Activated naive CD4-positive, alpha-beta T cell treated with Interleukin-2 at 50 U/mL for 16 hours (primary cell): ENCODE results near the gene TBL1X.
"Not testable (repeated sequence)": the region's sequence is repeated elsewhere in the genome, so short reads cannot be mapped to it uniquely, and the experiment has no call there.

Experiments
- DNase-seq: peaks from one replicate; pipeline ENCODE4 v3.0.0-alpha.2; 2020

The TBL1X gene

GRCh38 chrX:9500584-9500983 is 35.7 kb downstream of the TBL1X start:
- no peak for DNase-seq

DNA sequence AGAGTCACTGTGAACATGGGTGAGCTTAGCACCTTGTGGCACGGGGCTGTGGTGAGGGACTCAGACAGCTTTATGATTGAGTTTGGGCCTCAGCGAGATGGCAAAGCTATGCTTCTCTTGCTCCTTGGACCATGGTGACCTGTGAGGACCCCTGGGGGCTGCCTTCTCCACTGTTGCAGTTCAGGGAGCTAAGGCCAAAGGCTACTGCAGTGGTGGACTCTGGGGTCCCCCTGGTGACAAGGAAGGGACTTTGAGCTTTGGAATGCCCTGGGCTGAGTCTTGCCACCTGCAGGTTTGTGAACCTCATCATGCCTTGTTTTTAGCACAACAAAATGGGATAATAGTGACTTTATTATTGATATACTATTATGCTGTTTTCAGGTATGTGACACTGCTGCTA is 36.5 kb downstream of the TBL1X start:
- no peak for DNase-seq

DNA sequence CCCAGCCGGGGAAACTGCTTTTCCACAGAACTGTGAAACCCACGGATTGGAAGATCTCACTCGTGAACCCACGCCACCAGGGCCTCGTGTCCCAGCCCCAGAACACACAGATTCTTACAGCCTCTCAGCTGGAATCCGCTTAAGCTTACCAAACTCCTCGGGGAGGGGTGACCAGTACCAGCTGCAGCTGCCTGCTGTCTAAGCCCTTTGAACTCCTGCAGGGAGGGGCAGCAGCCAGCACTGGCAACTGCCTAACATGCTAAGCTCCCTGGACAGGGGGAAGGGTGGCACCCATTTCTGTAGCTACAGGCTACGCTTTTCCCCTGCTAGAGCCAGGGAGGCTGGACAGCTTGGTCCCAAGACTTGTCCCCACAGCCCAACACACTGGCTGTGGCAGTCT is 38.4 kb downstream of the TBL1X start:
- DNase-seq = no peak

DNA sequence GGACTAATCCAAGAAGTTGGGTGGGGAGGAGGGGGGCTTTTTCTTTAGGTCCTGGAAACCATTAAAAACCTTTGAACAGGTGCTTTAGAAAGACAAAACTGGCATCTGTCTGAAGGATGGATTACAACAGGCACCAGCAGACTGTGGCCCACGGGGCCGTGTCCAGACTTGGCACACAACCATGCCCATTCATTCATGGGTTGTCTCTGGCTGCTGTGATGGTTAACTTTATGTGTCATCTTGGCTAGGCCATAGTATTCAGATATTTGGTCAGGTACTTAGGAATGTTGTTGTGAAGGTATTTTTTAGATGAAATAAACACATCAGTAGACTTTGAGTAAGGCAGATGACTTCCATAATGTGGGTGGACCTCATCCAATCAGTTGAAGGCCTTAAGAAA is 45.5 kb downstream of the TBL1X start:
- no peak for DNase-seq

- DNase-seq = no peak
Measured at GRCh38 chrX:9510980-9511379, 46.1 kb downstream of the TBL1X start.

- DNase-seq = no peak
Measured at GRCh38 chrX:9515489-9515888, 50.6 kb downstream of the TBL1X start.

DNA sequence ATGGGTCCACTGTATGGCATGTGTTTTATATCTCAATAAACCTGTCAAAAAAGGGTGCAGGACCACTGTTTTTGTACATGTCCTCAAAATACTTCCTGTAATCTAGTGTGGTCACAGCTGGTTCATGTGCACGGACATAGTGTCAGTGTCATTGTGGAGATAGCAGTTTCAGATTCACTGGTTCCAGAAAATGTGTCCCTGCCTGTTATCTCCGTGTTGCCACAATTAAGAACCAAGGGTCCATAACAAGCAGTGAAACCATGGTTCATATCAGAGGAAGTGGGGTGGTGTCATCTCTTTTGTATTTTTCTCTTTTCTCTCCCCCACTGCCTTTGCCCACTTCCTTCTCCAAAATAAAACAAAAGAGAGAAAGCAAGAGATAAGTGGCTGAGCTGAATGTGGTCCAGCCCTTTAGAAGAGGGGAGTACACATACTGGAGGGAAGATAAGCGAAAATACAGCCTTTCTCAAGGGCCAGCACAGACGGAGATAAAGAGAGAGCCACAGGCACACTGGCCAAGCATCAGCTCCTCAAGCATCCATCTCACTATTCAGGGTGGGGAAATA is 51.2 kb downstream of the TBL1X start:
- DNase-seq = no peak

- no peak for DNase-seq
Measured at GRCh38 chrX:9516635-9517034, 51.8 kb downstream of the TBL1X start.

GRCh38 chrX:9518051-9518450 is 53.2 kb downstream of the TBL1X start:
- no peak for DNase-seq

DNA sequence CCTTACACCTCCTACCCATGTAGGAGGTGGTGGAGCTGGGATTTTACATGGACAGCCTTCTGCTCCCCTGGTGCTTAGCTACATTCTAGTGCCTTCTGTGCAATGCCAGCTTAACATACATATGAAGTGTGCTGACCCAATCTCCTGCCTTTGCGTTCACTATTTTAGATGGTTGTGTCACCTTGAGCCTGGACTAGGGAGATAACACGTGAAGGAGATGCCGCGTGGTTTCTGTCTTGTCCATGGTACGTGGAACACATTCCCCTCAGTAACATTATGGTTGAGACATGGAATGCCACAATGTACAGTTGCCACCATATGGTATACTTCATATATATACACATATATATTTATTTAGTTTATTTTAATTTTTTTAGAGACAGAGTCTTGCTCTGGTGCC is 54.0 kb downstream of the TBL1X start:
- DNase-seq = no peak

DNA sequence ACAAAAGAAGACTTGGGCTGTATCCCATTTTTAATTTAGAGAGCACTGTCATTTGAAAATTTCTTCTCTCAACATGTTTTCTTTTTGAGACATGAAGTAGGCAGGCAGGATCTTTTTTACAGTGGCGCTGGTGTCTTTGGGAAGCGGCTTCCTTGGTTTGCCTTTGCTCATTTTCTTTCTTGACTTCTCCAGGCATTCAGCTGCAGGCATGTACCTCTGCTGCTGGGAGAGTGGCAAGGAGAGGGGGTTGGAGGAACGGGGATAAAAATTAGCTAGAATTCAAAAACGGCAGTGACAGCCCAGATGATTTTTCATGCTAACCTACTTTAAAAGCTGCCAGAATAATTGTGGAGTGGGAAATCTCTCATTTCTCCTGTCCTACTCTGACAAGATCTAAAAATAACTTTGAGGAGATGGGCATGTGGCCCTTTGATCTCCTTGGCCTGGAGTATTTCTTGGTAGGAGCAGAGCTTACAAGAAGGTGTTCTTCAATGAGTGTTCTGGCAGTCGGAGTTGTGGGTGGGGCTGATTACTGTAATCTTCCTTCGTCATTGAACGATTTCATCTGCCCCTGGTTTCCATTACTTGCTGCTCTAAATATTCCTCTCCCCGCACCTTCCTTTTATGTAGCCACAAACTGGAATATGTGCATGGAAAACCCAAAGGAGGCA is 54.8 kb downstream of the TBL1X start:
- DNase-seq = no peak

DNA sequence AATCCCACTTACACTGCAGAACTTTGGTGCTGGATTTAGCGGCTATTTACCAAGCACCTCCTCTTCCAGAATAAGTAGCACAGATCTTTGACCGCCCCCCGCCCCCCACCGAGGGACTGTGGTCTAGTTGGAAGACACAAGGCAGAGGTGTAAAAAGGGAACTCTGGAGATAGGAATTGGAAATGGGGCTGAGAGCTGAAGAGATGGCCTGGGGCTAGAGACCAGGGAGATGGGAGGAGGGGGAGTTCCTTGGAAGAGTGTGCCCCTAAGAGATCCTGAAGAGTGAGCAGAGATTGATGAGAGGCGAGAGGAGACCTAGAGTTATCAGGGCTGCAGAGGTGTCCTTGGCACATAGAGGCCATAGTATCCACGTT is 55.3 kb downstream of the TBL1X start:
- no peak for DNase-seq

DNA sequence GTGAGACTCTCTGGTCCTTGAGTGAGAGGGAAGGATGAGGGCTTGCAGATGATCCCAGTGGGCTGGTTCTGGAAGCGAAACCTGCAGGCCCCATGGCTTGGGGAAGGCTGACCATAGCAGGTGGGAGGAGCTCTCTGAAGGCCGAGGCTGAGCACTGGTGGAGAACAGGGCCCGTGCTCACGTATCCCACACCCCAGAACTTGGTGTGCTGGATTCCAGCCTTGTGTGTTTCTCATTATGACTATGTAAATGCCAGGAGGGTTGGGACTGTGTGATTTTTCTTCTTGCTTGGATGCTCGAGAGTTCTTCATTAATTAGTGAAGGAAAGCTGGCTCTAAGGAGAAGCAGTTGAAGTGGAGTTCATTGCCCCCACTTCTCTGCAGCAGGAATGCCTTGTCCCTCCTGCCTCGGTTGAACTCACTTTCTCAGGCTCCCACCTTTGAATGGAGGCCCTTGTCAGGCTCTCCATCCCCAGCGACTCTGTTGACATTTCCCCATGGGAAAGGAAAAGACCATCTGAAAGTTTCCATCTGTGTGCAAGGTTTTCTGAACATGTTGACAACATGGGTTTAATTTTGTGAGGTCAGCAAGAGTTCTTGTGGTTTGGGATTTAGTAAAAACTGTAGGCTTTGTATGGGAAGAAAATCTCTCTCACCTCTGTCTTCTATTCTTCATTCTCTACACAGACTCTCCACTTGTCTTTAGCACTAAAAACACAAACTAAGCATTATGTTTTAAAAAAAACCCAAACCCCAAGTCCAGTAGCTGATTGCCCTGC is 57.7 kb downstream of the TBL1X start:
- DNase-seq = no peak

DNA sequence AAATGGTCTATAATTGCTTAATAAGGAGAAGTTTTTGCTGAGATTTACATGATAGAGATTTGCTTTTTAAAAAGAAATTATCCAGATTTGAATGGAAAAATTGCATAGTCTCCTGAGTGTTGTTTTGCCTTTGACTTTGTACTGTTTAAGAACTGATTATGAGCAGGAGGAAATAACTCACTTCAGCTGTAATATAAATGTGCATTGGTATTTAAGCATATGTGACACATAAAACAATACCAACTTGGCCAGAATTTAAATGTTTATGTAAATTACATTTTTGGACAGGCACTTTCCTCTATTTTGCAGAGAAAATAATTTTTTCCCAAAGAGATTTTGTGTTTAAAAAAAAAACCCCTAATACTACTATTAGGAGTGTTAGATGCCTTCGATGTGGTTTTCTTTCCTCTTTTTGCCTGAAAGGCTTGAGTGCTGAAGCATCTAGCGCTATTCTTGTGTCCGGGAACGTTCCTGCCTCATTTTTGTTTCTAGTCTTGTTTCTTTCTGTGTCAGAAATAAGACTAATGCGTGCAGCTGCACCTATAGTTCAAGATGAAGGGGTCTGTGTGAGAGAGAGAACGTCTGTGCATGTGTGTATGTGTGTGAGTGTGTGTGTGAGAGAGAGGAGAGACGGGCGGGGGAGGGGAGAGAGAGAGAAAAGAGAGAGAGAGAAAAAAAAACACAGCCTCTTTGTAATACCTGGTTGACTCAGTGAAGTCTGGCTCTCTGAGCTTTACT is 60.8 kb downstream of the TBL1X start:
- no peak for DNase-seq

GRCh38 chrX:9526965-9527364 is 62.1 kb downstream of the TBL1X start:
- DNase-seq = no peak

DNA sequence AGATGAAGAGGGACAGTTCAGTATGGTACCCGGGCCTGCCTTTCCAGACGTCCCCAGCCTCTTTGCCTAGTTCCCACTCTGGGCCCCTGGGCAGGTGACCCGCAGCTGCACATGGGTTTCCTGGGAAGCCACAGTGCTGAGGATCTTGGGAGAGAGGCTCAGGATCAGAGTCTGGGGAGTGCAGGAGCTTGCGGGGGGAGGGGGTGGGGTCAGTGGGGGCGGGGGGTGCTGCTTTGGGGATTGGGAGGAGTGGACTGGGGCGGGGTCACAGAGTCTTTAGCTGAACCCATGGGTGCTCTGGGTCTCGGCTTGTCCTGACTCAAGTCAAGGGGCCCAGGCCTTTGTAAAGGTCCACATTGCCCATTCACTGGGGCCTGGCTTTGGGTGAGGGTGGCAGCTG is 63.6 kb downstream of the TBL1X start:
- DNase-seq = no peak

DNA sequence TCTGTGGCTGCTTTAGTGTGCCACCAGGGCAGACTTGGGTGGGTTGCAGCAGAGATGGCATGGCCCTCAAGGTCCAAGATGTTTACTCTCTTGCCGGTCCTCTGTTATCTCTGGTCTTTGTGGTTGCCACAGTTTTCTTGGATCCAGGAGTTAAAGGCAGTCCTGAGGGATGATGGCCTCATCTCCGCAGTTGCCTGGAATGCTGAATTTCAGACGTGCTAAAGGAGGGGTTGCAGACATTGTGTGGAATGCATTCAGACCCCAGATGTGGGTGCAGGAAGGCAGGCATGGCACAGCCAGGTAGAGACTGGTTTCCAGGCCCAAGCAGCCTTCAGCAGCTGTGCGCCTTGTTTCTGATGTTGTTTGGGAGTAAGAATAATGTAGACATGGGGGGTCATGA is 64.4 kb downstream of the TBL1X start:
- no peak for DNase-seq

- peak; percentile 41 for DNase-seq
Measured at GRCh38 chrX:9530848-9531274, 66.0 kb downstream of the TBL1X start.

- no peak for DNase-seq
Measured at GRCh38 chrX:9532349-9532748, 67.5 kb downstream of the TBL1X start.

DNA sequence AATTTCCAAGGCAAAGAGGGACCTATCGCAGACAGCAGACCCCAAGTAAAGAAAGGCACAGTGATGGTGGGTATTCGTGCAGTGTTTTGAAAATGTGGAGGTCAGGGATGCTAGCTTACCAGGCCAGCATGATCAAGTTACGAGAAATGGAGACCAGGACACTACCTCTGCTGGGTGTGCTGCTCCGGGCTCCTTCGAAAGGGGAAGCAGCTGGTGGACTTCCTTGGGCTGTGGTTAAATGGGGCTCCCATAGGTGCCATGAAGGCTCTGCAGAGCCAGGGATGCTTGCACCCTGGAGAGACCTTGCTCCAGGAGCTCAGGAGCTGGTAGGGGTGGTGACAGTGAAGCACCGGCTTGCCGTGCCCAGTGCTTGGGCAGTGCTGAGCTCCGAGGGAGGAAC is 68.8 kb downstream of the TBL1X start:
- DNase-seq = no peak

- no peak for DNase-seq
Measured at GRCh38 chrX:9534686-9535085, 69.8 kb downstream of the TBL1X start.

DNA sequence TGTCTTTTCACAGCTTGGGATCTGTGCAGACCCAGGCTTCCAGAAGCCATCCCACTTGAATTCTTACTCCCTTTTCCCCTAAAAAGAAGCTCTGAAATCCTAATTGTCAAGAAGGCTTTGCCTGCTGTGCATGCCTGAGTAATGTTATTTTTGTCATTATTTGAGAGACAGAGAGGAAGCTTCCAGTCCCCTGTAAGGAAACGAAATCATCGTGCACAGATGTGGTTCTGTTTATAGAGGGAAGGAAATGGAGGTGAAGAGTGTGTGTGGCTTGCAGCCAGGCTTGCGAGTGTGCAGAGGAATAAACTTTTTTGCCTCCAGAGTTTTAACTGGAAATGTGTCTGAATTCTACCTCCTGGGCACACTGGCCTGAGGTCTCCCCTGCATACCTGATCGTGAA is 70.2 kb downstream of the TBL1X start:
- DNase-seq = no peak

DNA sequence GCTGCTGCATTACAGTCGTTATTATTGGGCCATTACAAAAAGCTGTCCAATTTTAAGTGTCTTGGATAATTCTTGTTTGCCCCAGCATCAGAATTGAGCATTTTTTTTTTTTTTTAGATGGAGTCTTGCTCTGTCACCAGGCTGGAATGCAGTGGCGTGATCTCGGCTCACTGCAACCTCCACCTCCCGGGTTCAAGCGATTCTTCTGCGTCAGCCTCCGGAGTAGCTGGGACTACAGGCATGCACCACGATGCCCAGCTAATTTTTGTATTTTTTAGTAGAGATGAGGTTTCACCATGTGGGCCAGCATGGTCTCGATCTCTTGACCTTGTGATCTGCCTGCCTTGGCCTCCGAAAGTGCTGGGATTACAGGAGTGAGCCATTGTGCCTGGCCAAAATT is 71.3 kb downstream of the TBL1X start:
- not testable (repeated sequence) for DNase-seq

DNA sequence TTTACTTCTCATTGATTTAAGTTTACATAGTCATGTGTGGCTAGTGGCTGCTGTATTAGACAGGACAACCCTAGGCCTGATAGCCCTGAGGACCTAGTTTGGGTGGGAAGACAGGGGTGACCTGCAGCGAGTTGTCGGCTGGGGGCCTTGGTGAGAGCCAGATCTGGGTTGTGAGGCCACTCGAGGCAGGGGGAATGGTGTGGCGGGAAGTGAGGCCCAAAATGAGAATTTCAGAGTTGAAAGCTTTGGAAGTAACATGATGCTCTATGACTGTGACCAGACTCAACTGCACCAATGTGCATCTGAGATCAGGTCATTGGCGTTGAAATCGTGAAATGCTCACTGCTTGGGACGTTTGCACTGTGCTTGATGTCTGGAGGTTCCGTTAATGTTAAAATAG is 72.9 kb downstream of the TBL1X start:
- DNase-seq = no peak
